ENCODE measurements around the gene KIF18B.

DNA sequence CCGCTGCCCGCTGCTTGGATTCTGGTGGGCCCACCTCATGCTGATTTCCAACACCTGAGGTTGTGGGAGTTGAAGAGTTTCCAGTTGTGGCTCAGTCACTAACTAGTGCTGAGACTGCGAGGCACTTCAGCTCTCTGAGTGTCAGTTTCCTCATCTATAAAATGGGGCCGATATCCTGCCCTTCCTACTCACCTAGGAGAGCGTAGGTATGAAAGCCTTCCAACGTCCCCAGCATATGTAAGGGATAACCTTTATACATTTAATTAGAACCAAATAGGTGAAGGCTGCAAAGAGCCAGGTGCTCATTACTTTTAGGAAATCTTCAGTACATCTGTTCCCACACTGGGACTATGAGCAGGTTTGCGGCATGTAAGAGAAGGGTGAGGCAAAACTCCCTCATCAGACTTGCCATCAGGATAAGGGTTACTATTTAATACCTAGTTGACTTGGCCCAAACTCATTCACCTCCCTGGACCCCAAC lies 782 bp upstream of the KIF18B start:
- TF ChIP-seq, protein P1, sequence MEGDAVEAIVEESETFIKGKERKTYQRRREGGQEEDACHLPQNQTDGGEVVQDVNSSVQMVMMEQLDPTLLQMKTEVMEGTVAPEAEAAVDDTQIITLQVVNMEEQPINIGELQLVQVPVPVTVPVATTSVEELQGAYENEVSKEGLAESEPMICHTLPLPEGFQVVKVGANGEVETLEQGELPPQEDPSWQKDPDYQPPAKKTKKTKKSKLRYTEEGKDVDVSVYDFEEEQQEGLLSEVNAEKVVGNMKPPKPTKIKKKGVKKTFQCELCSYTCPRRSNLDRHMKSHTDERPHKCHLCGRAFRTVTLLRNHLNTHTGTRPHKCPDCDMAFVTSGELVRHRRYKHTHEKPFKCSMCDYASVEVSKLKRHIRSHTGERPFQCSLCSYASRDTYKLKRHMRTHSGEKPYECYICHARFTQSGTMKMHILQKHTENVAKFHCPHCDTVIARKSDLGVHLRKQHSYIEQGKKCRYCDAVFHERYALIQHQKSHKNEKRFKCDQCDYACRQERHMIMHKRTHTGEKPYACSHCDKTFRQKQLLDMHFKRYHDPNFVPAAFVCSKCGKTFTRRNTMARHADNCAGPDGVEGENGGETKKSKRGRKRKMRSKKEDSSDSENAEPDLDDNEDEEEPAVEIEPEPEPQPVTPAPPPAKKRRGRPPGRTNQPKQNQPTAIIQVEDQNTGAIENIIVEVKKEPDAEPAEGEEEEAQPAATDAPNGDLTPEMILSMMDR (IDR thresholded peaks at IDR 0.05): no peak
- no peak for TF ChIP-seq POLR2A (IDR thresholded peaks at IDR 0.05)

Measured in heart left ventricle (tissue), 13 donors.